ENCODE measurements around the gene PCSK1. TPM values are rescaled to one million over a fixed set of nuclear protein-coding genes. Genes with fewer than 3 reads are reported as not detected.
"Not testable (repeated sequence)": the region's sequence is repeated elsewhere in the genome, so short reads cannot be mapped to it uniquely, and the experiment has no call there.

PCSK1 gene
- polyA plus RNA-seq, 2 donors: 0.04 to 0.05 TPM

GRCh38 chr5:96381526-96381925 is 51.5 kb downstream of the PCSK1 start:
- 62 to 78% methylated on average over 5 of the region's 5 CpGs for WGBS, 2 donors
- Histone ChIP-seq H3K9me3 (ENCODE audit: control insufficient read depth in 2 of 2, insufficient read depth in 1 of 2, low read depth in 1 of 2, low read length in 1 of 2) (no peaks in the 10 kb centered on the region), H3K27me3 (ENCODE audit: control insufficient read depth in 1 of 2, insufficient read depth in 2 of 2, low read length in 2 of 2) (no peaks in the 10 kb centered on the region), H3K27ac (ENCODE audit: low read depth in 2 of 2, low read length in 1 of 2) (no peak overlapping the region), H3K4me3 (ENCODE audit: low read depth in 1 of 2, low read length in 2 of 2) (no peak overlapping the region), H3K36me3 (ENCODE audit: control insufficient read depth in 2 of 2, insufficient read depth in 2 of 2, low read length in 1 of 2) (no peaks in the 10 kb centered on the region), H3K4me1 (ENCODE audit: control insufficient read depth in 2 of 2, insufficient read depth in 2 of 2, low read length in 1 of 2) (no peaks in the 10 kb centered on the region)

GRCh38 chr5:96379896-96380295 is 53.2 kb downstream of the PCSK1 start:
- no peaks in the 10 kb centered on the region for H3K27me3 ChIP-seq (ENCODE audit: control insufficient read depth in 1 of 2, insufficient read depth in 2 of 2, low read length in 2 of 2)
- WGBS, 2 donors: 92 to 93% methylated on average over 5 of the region's 5 CpGs
- no peak overlapping the region for H3K4me3 ChIP-seq (ENCODE audit: low read depth in 1 of 2, low read length in 2 of 2)
- no peak overlapping the region for H3K27ac ChIP-seq (ENCODE audit: low read depth in 2 of 2, low read length in 1 of 2)
- H3K4me1 ChIP-seq (ENCODE audit: control insufficient read depth in 2 of 2, insufficient read depth in 2 of 2, low read length in 1 of 2): no peaks in the 10 kb centered on the region
- no peaks in the 10 kb centered on the region for H3K36me3 ChIP-seq (ENCODE audit: control insufficient read depth in 2 of 2, insufficient read depth in 2 of 2, low read length in 1 of 2)
- H3K9me3 ChIP-seq (ENCODE audit: control insufficient read depth in 2 of 2, insufficient read depth in 1 of 2, low read depth in 1 of 2, low read length in 1 of 2): no peaks in the 10 kb centered on the region

GRCh38 chr5:96377597-96377996 is 55.5 kb downstream of the PCSK1 start:
- H3K4me1 ChIP-seq (ENCODE audit: control insufficient read depth in 2 of 2, insufficient read depth in 2 of 2, low read length in 1 of 2): no peaks in the 10 kb centered on the region
- no peak overlapping the region for H3K27ac ChIP-seq (ENCODE audit: low read depth in 2 of 2, low read length in 1 of 2)
- no peaks in the 10 kb centered on the region for H3K36me3 ChIP-seq (ENCODE audit: control insufficient read depth in 2 of 2, insufficient read depth in 2 of 2, low read length in 1 of 2)
- no peak overlapping the region for H3K4me3 ChIP-seq (ENCODE audit: low read depth in 1 of 2, low read length in 2 of 2)
- H3K9me3 ChIP-seq (ENCODE audit: control insufficient read depth in 2 of 2, insufficient read depth in 1 of 2, low read depth in 1 of 2, low read length in 1 of 2): no peaks in the 10 kb centered on the region
- H3K27me3 ChIP-seq (ENCODE audit: control insufficient read depth in 1 of 2, insufficient read depth in 2 of 2, low read length in 2 of 2): no peaks in the 10 kb centered on the region

- 48 to 50% methylated on average over 2 of the region's 2 CpGs for WGBS, 2 donors
- Histone ChIP-seq H3K27ac (ENCODE audit: low read depth in 2 of 2, low read length in 1 of 2) (no peak overlapping the region), H3K27me3 (ENCODE audit: control insufficient read depth in 1 of 2, insufficient read depth in 2 of 2, low read length in 2 of 2) (no peaks in the 10 kb centered on the region), H3K36me3 (ENCODE audit: control insufficient read depth in 2 of 2, insufficient read depth in 2 of 2, low read length in 1 of 2) (no peaks in the 10 kb centered on the region), H3K4me3 (ENCODE audit: low read depth in 1 of 2, low read length in 2 of 2) (no peak overlapping the region), H3K4me1 (ENCODE audit: control insufficient read depth in 2 of 2, insufficient read depth in 2 of 2, low read length in 1 of 2) (no peaks in the 10 kb centered on the region), H3K9me3 (ENCODE audit: control insufficient read depth in 2 of 2, insufficient read depth in 1 of 2, low read depth in 1 of 2, low read length in 1 of 2) (no peaks in the 10 kb centered on the region)
These were observed 55.9 kb downstream of the PCSK1 start for GRCh38 chr5:96377167-96377566.

- Histone ChIP-seq H3K36me3 (ENCODE audit: control insufficient read depth in 2 of 2, insufficient read depth in 2 of 2, low read length in 1 of 2) (peaks cover 0 to 3% of the 10 kb centered on the region in 2 donors), H3K27me3 (ENCODE audit: control insufficient read depth in 1 of 2, insufficient read depth in 2 of 2, low read length in 2 of 2) (no peaks in the 10 kb centered on the region), H3K4me3 (ENCODE audit: low read depth in 1 of 2, low read length in 2 of 2) (no peak overlapping the region), H3K9me3 (ENCODE audit: control insufficient read depth in 2 of 2, insufficient read depth in 1 of 2, low read depth in 1 of 2, low read length in 1 of 2) (no peaks in the 10 kb centered on the region), H3K4me1 (ENCODE audit: control insufficient read depth in 2 of 2, insufficient read depth in 2 of 2, low read length in 1 of 2) (no peaks in the 10 kb centered on the region), H3K27ac (ENCODE audit: low read depth in 2 of 2, low read length in 1 of 2) (no peak overlapping the region)
- WGBS, 2 donors: 79 to 89% methylated on average over 5 of the region's 5 CpGs
These were observed 58.4 kb downstream of the PCSK1 start for GRCh38 chr5:96374653-96375052.

GRCh38 chr5:96373381-96373733 is 59.7 kb downstream of the PCSK1 start:
- H3K36me3 ChIP-seq (ENCODE audit: control insufficient read depth in 2 of 2, insufficient read depth in 2 of 2, low read length in 1 of 2): peaks cover 0 to 3% of the 10 kb centered on the region in 2 donors
- no peaks in the 10 kb centered on the region for H3K4me1 ChIP-seq (ENCODE audit: control insufficient read depth in 2 of 2, insufficient read depth in 2 of 2, low read length in 1 of 2)
- no peaks in the 10 kb centered on the region for H3K27me3 ChIP-seq (ENCODE audit: control insufficient read depth in 1 of 2, insufficient read depth in 2 of 2, low read length in 2 of 2)
- no peak overlapping the region for H3K4me3 ChIP-seq (ENCODE audit: low read depth in 1 of 2, low read length in 2 of 2)
- H3K9me3 ChIP-seq (ENCODE audit: control insufficient read depth in 2 of 2, insufficient read depth in 1 of 2, low read depth in 1 of 2, low read length in 1 of 2): no peaks in the 10 kb centered on the region
- 84 to 90% methylated on average over 4 of the region's 4 CpGs for WGBS, 2 donors
- H3K27ac ChIP-seq (ENCODE audit: low read depth in 2 of 2, low read length in 1 of 2): no peak overlapping the region

- Histone ChIP-seq H3K36me3 (ENCODE audit: control insufficient read depth in 2 of 2, insufficient read depth in 2 of 2, low read length in 1 of 2) (peaks cover 0 to 3% of the 10 kb centered on the region in 2 donors), H3K4me1 (ENCODE audit: control insufficient read depth in 2 of 2, insufficient read depth in 2 of 2, low read length in 1 of 2) (no peaks in the 10 kb centered on the region), H3K27me3 (ENCODE audit: control insufficient read depth in 1 of 2, insufficient read depth in 2 of 2, low read length in 2 of 2) (no peaks in the 10 kb centered on the region), H3K4me3 (ENCODE audit: low read depth in 1 of 2, low read length in 2 of 2) (no peak overlapping the region), H3K9me3 (ENCODE audit: control insufficient read depth in 2 of 2, insufficient read depth in 1 of 2, low read depth in 1 of 2, low read length in 1 of 2) (no peaks in the 10 kb centered on the region), H3K27ac (ENCODE audit: low read depth in 2 of 2, low read length in 1 of 2) (no peak overlapping the region)
- 89 to 93% methylated on average over 2 of the region's 2 CpGs for WGBS, 2 donors
These were observed 60.2 kb downstream of the PCSK1 start for GRCh38 chr5:96372726-96373380.

GRCh38 chr5:96370976-96371375 is 62.1 kb downstream of the PCSK1 start:
- Histone ChIP-seq H3K9me3 (ENCODE audit: control insufficient read depth in 2 of 2, insufficient read depth in 1 of 2, low read depth in 1 of 2, low read length in 1 of 2) (no peaks in the 10 kb centered on the region), H3K4me3 (ENCODE audit: low read depth in 1 of 2, low read length in 2 of 2) (no peak overlapping the region), H3K36me3 (ENCODE audit: control insufficient read depth in 2 of 2, insufficient read depth in 2 of 2, low read length in 1 of 2) (peaks cover 0 to 3% of the 10 kb centered on the region in 2 donors), H3K27ac (ENCODE audit: low read depth in 2 of 2, low read length in 1 of 2) (no peak overlapping the region), H3K27me3 (ENCODE audit: control insufficient read depth in 1 of 2, insufficient read depth in 2 of 2, low read length in 2 of 2) (no peaks in the 10 kb centered on the region), H3K4me1 (ENCODE audit: control insufficient read depth in 2 of 2, insufficient read depth in 2 of 2, low read length in 1 of 2) (no peaks in the 10 kb centered on the region)
- 74 to 84% methylated on average over 2 of the region's 2 CpGs for WGBS, 2 donors

- H3K36me3 ChIP-seq (ENCODE audit: control insufficient read depth in 2 of 2, insufficient read depth in 2 of 2, low read length in 1 of 2); H3K4me1 ChIP-seq (ENCODE audit: control insufficient read depth in 2 of 2, insufficient read depth in 2 of 2, low read length in 1 of 2); H3K4me3 ChIP-seq (ENCODE audit: low read depth in 1 of 2, low read length in 2 of 2); H3K27me3 ChIP-seq (ENCODE audit: control insufficient read depth in 1 of 2, insufficient read depth in 2 of 2, low read length in 2 of 2); H3K27ac ChIP-seq (ENCODE audit: low read depth in 2 of 2, low read length in 1 of 2); H3K9me3 ChIP-seq (ENCODE audit: control insufficient read depth in 2 of 2, insufficient read depth in 1 of 2, low read depth in 1 of 2, low read length in 1 of 2): not testable (repeated sequence)
- WGBS, 2 donors: 92% methylated on average over 8 of the region's 8 CpGs
These were observed 65.7 kb downstream of the PCSK1 start for GRCh38 chr5:96367337-96367736.

- Histone ChIP-seq H3K36me3 (ENCODE audit: control insufficient read depth in 2 of 2, insufficient read depth in 2 of 2, low read length in 1 of 2) (no peaks in the 10 kb centered on the region), H3K27me3 (ENCODE audit: control insufficient read depth in 1 of 2, insufficient read depth in 2 of 2, low read length in 2 of 2) (no peaks in the 10 kb centered on the region), H3K4me3 (ENCODE audit: low read depth in 1 of 2, low read length in 2 of 2) (no peak overlapping the region), H3K9me3 (ENCODE audit: control insufficient read depth in 2 of 2, insufficient read depth in 1 of 2, low read depth in 1 of 2, low read length in 1 of 2) (no peaks in the 10 kb centered on the region), H3K4me1 (ENCODE audit: control insufficient read depth in 2 of 2, insufficient read depth in 2 of 2, low read length in 1 of 2) (no peaks in the 10 kb centered on the region), H3K27ac (ENCODE audit: low read depth in 2 of 2, low read length in 1 of 2) (no peak overlapping the region)
- WGBS, 2 donors: 95 to 99% methylated on average over 2 of the region's 2 CpGs
These were observed 78.8 kb downstream of the PCSK1 start for GRCh38 chr5:96354237-96354636.

All from esophagus (tissue), 2 donors.